Liver (tissue), 9 donors: ENCODE data around the gene ZNF629. TPM values are rescaled to one million over a fixed set of nuclear protein-coding genes. Genes with fewer than 3 reads are reported as not detected.

Experiments used
- DNase-seq: peaks from one replicate; pipeline ENCODE4 v3.0.0-alpha.2; 2017; ENCODE audit warnings: low spot score
- H3K27ac ChIP-seq, 2 donors: one replicate each; pipeline ENCODE4 v1.7.0; 2013; ENCODE audit warnings: inconsistent platforms in 2 of 2, low read length in 2 of 2, control low read depth in 1 of 2, low read depth in 1 of 2, mild to moderate bottlenecking in 1 of 2
- H3K27me3 ChIP-seq, 4 donors: one replicate each; pipeline versions ENCODE4 v1.6.1 to v1.7.0; 2013; ENCODE audit warnings: low read length in 3 of 4, inconsistent platforms in 1 of 4, mild to moderate bottlenecking in 1 of 4, moderate library complexity in 1 of 4; ENCODE audit not compliant: control insufficient read depth in 4 of 4, insufficient read depth in 4 of 4
- H3K36me3 ChIP-seq, 4 donors: one replicate each; pipeline versions ENCODE4 v1.6.1 to v1.7.0; 2013; ENCODE audit warnings: low read length in 3 of 4, mild to moderate bottlenecking in 3 of 4, low read depth in 1 of 4, moderate library complexity in 1 of 4; ENCODE audit not compliant: control insufficient read depth in 4 of 4, insufficient read depth in 3 of 4
- H3K4me1 ChIP-seq, 4 donors: one replicate each; pipeline versions ENCODE4 v1.6.1 to v1.7.0; 2013; ENCODE audit warnings: low read length in 3 of 4, mild to moderate bottlenecking in 3 of 4, moderate library complexity in 1 of 4; ENCODE audit not compliant: control insufficient read depth in 4 of 4, insufficient read depth in 4 of 4
- H3K4me3 ChIP-seq, 3 donors: one replicate each; pipeline versions ENCODE4 v1.6.1 to v1.7.0; 2013; ENCODE audit warnings: low read length in 3 of 3, control low read depth in 1 of 3, low read depth in 1 of 3, mild to moderate bottlenecking in 1 of 3
- H3K9ac ChIP-seq, 2 donors: one replicate each; pipeline ENCODE4 v1.7.0; 2013; ENCODE audit warnings: low read length in 2 of 2, mild to moderate bottlenecking in 2 of 2, moderate library complexity in 2 of 2, control low read depth in 1 of 2, low read depth in 1 of 2
- H3K9me3 ChIP-seq, 4 donors: one replicate each; pipeline versions ENCODE4 v1.6.1 to v1.7.0; 2013; ENCODE audit warnings: low read length in 3 of 4; ENCODE audit not compliant: control insufficient read depth in 4 of 4
- ATF3 ChIP-seq: IDR thresholded peaks from 2 replicates; pipeline ENCODE4 v1.6.1; 2016; ENCODE audit warnings: antibody characterized with exemption
- CTCF ChIP-seq: fragments of 150-350 bp; IDR thresholded peaks from 2 replicates; pipeline ENCODE4 v1.5.1; 2017; ENCODE audit warnings: improper control_type of control experiment, low read depth, low read length; ENCODE audit not compliant: missing input control
- EGR1 ChIP-seq, 2 donors: IDR thresholded peaks; 2 replicates each; pipeline ENCODE4 v1.6.1; 2016 to 2018; ENCODE audit warnings: antibody characterized with exemption in 2 of 2, low read depth in 2 of 2
- FOXA1 ChIP-seq: IDR thresholded peaks from 2 replicates; pipeline ENCODE4 v1.6.1; 2016; ENCODE audit warnings: antibody characterized with exemption
- FOXA2 ChIP-seq: IDR thresholded peaks from 2 replicates; pipeline ENCODE4 v1.6.1; 2016; ENCODE audit warnings: antibody characterized with exemption
- GABPA ChIP-seq, 2 donors: IDR thresholded peaks in 1 of 2; conservative IDR thresholded peaks in 1 of 2; 2 replicates each; pipeline ENCODE4 v1.6.1; 2016; ENCODE audit warnings: antibody characterized with exemption in 2 of 2, mild to moderate bottlenecking in 1 of 2, moderate library complexity in 1 of 2
- HNF4A ChIP-seq, 2 donors: conservative IDR thresholded peaks; 2 replicates each; pipeline ENCODE4 v1.6.1; 2016; ENCODE audit warnings: antibody characterized with exemption in 2 of 2, mild to moderate bottlenecking in 2 of 2
- HNF4G ChIP-seq: IDR thresholded peaks from 2 replicates; pipeline ENCODE4 v1.6.1; 2016; ENCODE audit warnings: antibody characterized with exemption
- JUND ChIP-seq, 2 donors: IDR thresholded peaks; 2 replicates each; pipeline ENCODE4 v1.6.1; 2016; ENCODE audit warnings: antibody characterized with exemption in 2 of 2
- NR2F2 ChIP-seq: IDR thresholded peaks from 2 replicates; pipeline ENCODE4 v1.6.1; 2016; ENCODE audit warnings: antibody characterized with exemption
- RAD21 ChIP-seq, 2 donors: IDR thresholded peaks; 2 replicates each; pipeline ENCODE4 v1.6.1; 2016; ENCODE audit warnings: antibody characterized with exemption in 2 of 2, mild to moderate bottlenecking in 2 of 2
- RXRA ChIP-seq, 2 donors: IDR thresholded peaks; 2 replicates each; pipeline ENCODE4 v1.6.1; 2017 to 2018; ENCODE audit warnings: antibody characterized with exemption in 2 of 2, mild to moderate bottlenecking in 1 of 2
- SP1 ChIP-seq: IDR thresholded peaks from 2 replicates; pipeline ENCODE4 v1.6.1; 2018; ENCODE audit warnings: antibody characterized with exemption, mild to moderate bottlenecking
- WGBS: extraction: QIAGEN DNeasy Blood & Tissue Kit; methylation state at CpG from one replicate; pipeline ENCODE4 v1.1.7; 2013; 5-methylcytosine and 5-hydroxymethylcytosine counted together
- polyA plus RNA-seq, 2 donors: library from polyadenylated mRNA; stranded (reverse) in 1 of 2; unstranded in 1 of 2; fragments of 200-250 nt in 1 of 2; fragments of >200 nt in 1 of 2; fragmentation: Nextera tagmentation in 1 of 2; extraction: Ambion mirVana in 1 of 2; gene quantifications; one replicate each; pipeline versions ENCODE4 v1.2.1 to v1.2.3, GENCODE V29; 2013 to 2015
- total RNA-seq, 2 donors: library from RNA; depleted of rRNA; stranded (reverse); fragments of >200 nt; gene quantifications; one replicate each; pipeline ENCODE4 v1.2.3, GENCODE V29; 2014
- TF ChIP-seq, protein P1 (sequence below): IDR thresholded peaks from 2 replicates; pipeline ENCODE4 v1.6.1; 2016; ENCODE audit warnings: antibody characterized with exemption
- TF ChIP-seq, protein P2 (sequence below): IDR thresholded peaks from 2 replicates; pipeline ENCODE4 v1.6.1; 2016; ENCODE audit warnings: antibody characterized with exemption
- TF ChIP-seq, protein P3 (sequence below): IDR thresholded peaks from 2 replicates; pipeline ENCODE4 v1.6.1; 2016; ENCODE audit warnings: antibody characterized with exemption, mild to moderate bottlenecking
- donor health status: healthy.
- donor health status: healthy.
- donor health status: healthy.
- donor health status: healthy.
- donor health status: healthy.

The ZNF629 gene
- total and polyA plus RNA-seq, 4 donors = 0.86 to 4.2 (median 3.4) TPM

- no peak for DNase-seq
- TF ChIP-seq, protein P1, sequence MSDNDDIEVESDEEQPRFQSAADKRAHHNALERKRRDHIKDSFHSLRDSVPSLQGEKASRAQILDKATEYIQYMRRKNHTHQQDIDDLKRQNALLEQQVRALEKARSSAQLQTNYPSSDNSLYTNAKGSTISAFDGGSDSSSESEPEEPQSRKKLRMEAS = no peak
- TF ChIP-seq, protein P2, sequence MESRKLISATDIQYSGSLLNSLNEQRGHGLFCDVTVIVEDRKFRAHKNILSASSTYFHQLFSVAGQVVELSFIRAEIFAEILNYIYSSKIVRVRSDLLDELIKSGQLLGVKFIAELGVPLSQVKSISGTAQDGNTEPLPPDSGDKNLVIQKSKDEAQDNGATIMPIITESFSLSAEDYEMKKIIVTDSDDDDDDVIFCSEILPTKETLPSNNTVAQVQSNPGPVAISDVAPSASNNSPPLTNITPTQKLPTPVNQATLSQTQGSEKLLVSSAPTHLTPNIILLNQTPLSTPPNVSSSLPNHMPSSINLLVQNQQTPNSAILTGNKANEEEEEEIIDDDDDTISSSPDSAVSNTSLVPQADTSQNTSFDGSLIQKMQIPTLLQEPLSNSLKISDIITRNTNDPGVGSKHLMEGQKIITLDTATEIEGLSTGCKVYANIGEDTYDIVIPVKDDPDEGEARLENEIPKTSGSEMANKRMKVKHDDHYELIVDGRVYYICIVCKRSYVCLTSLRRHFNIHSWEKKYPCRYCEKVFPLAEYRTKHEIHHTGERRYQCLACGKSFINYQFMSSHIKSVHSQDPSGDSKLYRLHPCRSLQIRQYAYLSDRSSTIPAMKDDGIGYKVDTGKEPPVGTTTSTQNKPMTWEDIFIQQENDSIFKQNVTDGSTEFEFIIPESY = no peak
- TF ChIP-seq FOXA2 = no peak
- no peak for TF ChIP-seq HNF4A (conservative IDR thresholded peaks at IDR 0.05)
- TF ChIP-seq RAD21 (IDR thresholded peaks at IDR 0.05) = no peak
- TF ChIP-seq EGR1 (IDR thresholded peaks at IDR 0.05; ENCODE audit: low read depth in 2 of 2) = no peak
- TF ChIP-seq HNF4G = no peak
- no peak for TF ChIP-seq NR2F2
- no peak for TF ChIP-seq JUND (IDR thresholded peaks at IDR 0.05)
- TF ChIP-seq RXRA (IDR thresholded peaks at IDR 0.05) = no peak
- TF ChIP-seq ATF3 = no peak
- TF ChIP-seq, protein P3, sequence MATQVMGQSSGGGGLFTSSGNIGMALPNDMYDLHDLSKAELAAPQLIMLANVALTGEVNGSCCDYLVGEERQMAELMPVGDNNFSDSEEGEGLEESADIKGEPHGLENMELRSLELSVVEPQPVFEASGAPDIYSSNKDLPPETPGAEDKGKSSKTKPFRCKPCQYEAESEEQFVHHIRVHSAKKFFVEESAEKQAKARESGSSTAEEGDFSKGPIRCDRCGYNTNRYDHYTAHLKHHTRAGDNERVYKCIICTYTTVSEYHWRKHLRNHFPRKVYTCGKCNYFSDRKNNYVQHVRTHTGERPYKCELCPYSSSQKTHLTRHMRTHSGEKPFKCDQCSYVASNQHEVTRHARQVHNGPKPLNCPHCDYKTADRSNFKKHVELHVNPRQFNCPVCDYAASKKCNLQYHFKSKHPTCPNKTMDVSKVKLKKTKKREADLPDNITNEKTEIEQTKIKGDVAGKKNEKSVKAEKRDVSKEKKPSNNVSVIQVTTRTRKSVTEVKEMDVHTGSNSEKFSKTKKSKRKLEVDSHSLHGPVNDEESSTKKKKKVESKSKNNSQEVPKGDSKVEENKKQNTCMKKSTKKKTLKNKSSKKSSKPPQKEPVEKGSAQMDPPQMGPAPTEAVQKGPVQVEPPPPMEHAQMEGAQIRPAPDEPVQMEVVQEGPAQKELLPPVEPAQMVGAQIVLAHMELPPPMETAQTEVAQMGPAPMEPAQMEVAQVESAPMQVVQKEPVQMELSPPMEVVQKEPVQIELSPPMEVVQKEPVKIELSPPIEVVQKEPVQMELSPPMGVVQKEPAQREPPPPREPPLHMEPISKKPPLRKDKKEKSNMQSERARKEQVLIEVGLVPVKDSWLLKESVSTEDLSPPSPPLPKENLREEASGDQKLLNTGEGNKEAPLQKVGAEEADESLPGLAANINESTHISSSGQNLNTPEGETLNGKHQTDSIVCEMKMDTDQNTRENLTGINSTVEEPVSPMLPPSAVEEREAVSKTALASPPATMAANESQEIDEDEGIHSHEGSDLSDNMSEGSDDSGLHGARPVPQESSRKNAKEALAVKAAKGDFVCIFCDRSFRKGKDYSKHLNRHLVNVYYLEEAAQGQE = no peak
- no peak for TF ChIP-seq CTCF
- TF ChIP-seq GABPA (IDR thresholded peaks at IDR 0.05 in 1 of 2, conservative IDR thresholded peaks at IDR 0.05 in 1 of 2) = no peak
- TF ChIP-seq FOXA1 = no peak
- TF ChIP-seq SP1 = no peak
- 96% methylated on average over 25 of the region's 25 CpGs for WGBS
Measured at GRCh38 chr16:30737794-30738648, 49.0 kb downstream of the ZNF629 start.

More at GRCh38 chr16:30737794-30738648, 49.0 kb downstream of the ZNF629 start:
- Histone ChIP-seq H3K27ac (no peak overlapping the region), H3K4me1 (peaks cover 0 to 7% (median 5%) of the 10 kb centered on the region in 4 donors), H3K27me3 (no peaks in the 10 kb centered on the region), H3K9ac (no peak overlapping the region), H3K9me3 (no peaks in the 10 kb centered on the region), H3K36me3 (peaks cover 17 to 55% (median 45%) of the 10 kb centered on the region in 4 donors), H3K4me3 (no peak overlapping the region)
